Vagina (tissue), 2 donors: Measurements from ENCODE around the gene LRCH4.

Experiments used
- POLR2AphosphoS5 ChIP-seq, 2 donors: sonication (generic); formaldehyde crosslinking; IDR thresholded peaks; one replicate each; pipeline ENCODE4 v1.9.0; 2017; ENCODE audit warnings: antibody characterized with exemption in 2 of 2, mild to moderate bottlenecking in 2 of 2, low read depth in 1 of 2; ENCODE audit not compliant: insufficient read depth in 1 of 2
- TF ChIP-seq, protein P1 (sequence below), 3 experiments: fragments of 450-650 bp in 2 of 3; fragments of 200-600 bp in 1 of 3; sonication (generic) in 1 of 3; IDR thresholded peaks; one replicate each; pipeline ENCODE4 v1.5.1; 2017 to 2019; ENCODE audit warnings: antibody characterized with exemption in 3 of 3, mild to moderate bottlenecking in 2 of 3, moderate library complexity in 2 of 3

DNA sequence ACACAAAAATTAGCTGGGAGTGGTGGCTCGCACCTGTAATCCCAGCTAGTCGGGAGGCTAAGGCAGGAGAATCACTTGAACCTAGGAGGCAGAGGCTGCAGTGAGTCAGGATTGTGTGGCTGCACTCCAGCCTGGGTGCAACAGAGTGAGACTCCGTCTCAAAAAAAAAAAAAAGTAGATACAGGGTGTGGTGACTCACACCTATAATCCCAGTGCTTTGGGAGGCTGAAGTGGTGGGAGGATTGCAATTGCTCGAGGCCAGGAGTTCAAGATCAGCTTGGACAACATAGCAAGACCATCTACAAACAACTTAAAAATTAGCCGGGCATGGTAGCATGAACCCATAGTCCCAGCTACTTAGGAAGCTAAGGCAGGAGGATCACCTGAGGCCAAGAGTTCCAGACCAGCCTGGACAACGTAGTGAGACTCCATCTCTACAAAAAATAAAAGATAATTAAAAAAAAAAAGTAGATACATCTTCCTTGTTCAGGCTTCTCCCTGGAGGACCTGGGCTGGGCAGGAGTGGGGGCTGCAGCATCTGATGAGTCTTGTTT, 28.5 kb upstream of the LRCH4 start:
- TF ChIP-seq, protein P1, sequence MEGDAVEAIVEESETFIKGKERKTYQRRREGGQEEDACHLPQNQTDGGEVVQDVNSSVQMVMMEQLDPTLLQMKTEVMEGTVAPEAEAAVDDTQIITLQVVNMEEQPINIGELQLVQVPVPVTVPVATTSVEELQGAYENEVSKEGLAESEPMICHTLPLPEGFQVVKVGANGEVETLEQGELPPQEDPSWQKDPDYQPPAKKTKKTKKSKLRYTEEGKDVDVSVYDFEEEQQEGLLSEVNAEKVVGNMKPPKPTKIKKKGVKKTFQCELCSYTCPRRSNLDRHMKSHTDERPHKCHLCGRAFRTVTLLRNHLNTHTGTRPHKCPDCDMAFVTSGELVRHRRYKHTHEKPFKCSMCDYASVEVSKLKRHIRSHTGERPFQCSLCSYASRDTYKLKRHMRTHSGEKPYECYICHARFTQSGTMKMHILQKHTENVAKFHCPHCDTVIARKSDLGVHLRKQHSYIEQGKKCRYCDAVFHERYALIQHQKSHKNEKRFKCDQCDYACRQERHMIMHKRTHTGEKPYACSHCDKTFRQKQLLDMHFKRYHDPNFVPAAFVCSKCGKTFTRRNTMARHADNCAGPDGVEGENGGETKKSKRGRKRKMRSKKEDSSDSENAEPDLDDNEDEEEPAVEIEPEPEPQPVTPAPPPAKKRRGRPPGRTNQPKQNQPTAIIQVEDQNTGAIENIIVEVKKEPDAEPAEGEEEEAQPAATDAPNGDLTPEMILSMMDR (IDR thresholded peaks at IDR 0.05), result no peak
- no peak for TF ChIP-seq POLR2AphosphoS5 (IDR thresholded peaks at IDR 0.05; ENCODE audit: insufficient read depth in 1 of 2, low read depth in 1 of 2)
